H1 (cell line): ENCODE results near the gene SLC17A5. TPM values are rescaled to one million over a fixed set of nuclear protein-coding genes. Genes with fewer than 3 reads are reported as not detected.
A peak's percentile ranks its signal among the peaks of the same experiment; 100 is the strongest.

Source experiments
- CTCF ChIA-PET: fragments of 300-600 bp; sonication (Branson Sonifier 250); formaldehyde crosslinking; loops from one replicate; lab custom pipeline; 2021; ENCODE audit not compliant: partially characterized antibody; lab: Charles Lee
- POLR2A ChIA-PET: fragments of 300-600 bp; sonication (Branson Sonifier 250); formaldehyde crosslinking; loops from one replicate; lab custom pipeline; 2021; ENCODE audit warnings: inconsistent platforms; ENCODE audit not compliant: partially characterized antibody; lab: Charles Lee
- DNase-seq, 2 experiments: peaks; one replicate each; pipeline versions ENCODE4 v3.0.0 to v3.0.0-alpha.2; 2010 to 2022; ENCODE audit warnings: low spot score in 2 of 2, low read depth in 1 of 2, mixed read lengths in 1 of 2
- FAIRE-seq: peaks from 2 replicates; lab custom pipeline; 2011; peaks lifted over from hg19 to GRCh38; lab: Jason Lieb, UNC
- H2AFZ ChIP-seq: 2 replicates; pipeline ENCODE4 v1.8.1; 2012; ENCODE audit warnings: low read length, inconsistent platforms
- H2AK5ac ChIP-seq: 2 replicates; pipeline ENCODE4 v1.6.1; 2013; ENCODE audit warnings: low read depth, low read length
- H2BK120ac ChIP-seq: replicated peaks from 2 replicates; pipeline ENCODE3; 2013; ENCODE audit warnings: low read depth, low read length, inconsistent platforms
- H2BK12ac ChIP-seq: 2 replicates; pipeline ENCODE4 v1.6.1; 2013; ENCODE audit warnings: low read depth, low read length
- H2BK15ac ChIP-seq: 2 replicates; pipeline ENCODE4 v1.6.1; 2013; ENCODE audit warnings: low read length
- H2BK20ac ChIP-seq: 2 replicates; pipeline ENCODE4 v1.6.1; 2013; ENCODE audit warnings: low read length
- H2BK5ac ChIP-seq: 2 replicates; pipeline ENCODE4 v1.6.1; 2013; ENCODE audit warnings: low read depth, low read length
- H3K14ac ChIP-seq: 2 replicates; pipeline ENCODE4 v1.6.1; 2013; ENCODE audit warnings: inconsistent platforms; ENCODE audit not compliant: insufficient read length
- H3K18ac ChIP-seq: 2 replicates; pipeline ENCODE4 v1.6.1; 2013; ENCODE audit warnings: low read length; ENCODE audit errors: extremely low read depth
- H3K23ac ChIP-seq: 2 replicates; pipeline ENCODE4 v1.6.1; 2013; ENCODE audit warnings: inconsistent platforms; ENCODE audit not compliant: insufficient read length
- H3K23me2 ChIP-seq: 2 replicates; pipeline ENCODE4 v1.6.1; 2013; ENCODE audit warnings: low read depth, low read length
- H3K27ac ChIP-seq: 2 replicates; pipeline ENCODE4 v1.6.1; 2011; ENCODE audit warnings: low read depth, low read length, inconsistent platforms
- H3K27me3 ChIP-seq, 4 experiments: replicated peaks in 1 of 4; 1 replicate in 1 of 4; 2 replicates in 3 of 4; pipeline versions ENCODE4 v1.6.1 to v1.8.1; 2011 to 2013; ENCODE audit warnings: low read length in 3 of 4, mild to moderate bottlenecking in 3 of 4, inconsistent platforms in 2 of 4, mixed read lengths in 2 of 4, moderate library complexity in 1 of 4; ENCODE audit not compliant: control insufficient read depth in 3 of 4, insufficient read depth in 3 of 4; ENCODE audit errors: extremely low read depth in 1 of 4
- H3K36me3 ChIP-seq, 4 experiments: 2 replicates each; pipeline versions ENCODE4 v1.6.1 to v1.8.1; 2011 to 2013; ENCODE audit warnings: mild to moderate bottlenecking in 4 of 4, low read length in 3 of 4, moderate library complexity in 2 of 4, control low read depth in 1 of 4, inconsistent platforms in 1 of 4; ENCODE audit not compliant: insufficient read depth in 4 of 4, control insufficient read depth in 2 of 4
- H3K4ac ChIP-seq: replicated peaks from 2 replicates; pipeline ENCODE3; 2013; ENCODE audit warnings: low read length, low read depth, mixed read lengths, inconsistent platforms; ENCODE audit not compliant: insufficient read length
- H3K4me1 ChIP-seq, 4 experiments: replicated peaks in 1 of 4; 1 replicate in 1 of 4; 2 replicates in 3 of 4; pipeline versions ENCODE4 v1.6.1 to v1.8.1; 2011 to 2013; ENCODE audit warnings: low read length in 3 of 4, inconsistent platforms in 2 of 4, mixed read lengths in 1 of 4; ENCODE audit not compliant: insufficient read depth in 4 of 4, control insufficient read depth in 3 of 4
- H3K4me2 ChIP-seq, 2 experiments: 2 replicates each; pipeline versions ENCODE4 v1.6.1 to v1.8.1; 2011 to 2013; ENCODE audit warnings: low read depth in 2 of 2, low read length in 2 of 2, control low read depth in 1 of 2, inconsistent platforms in 1 of 2, mild to moderate bottlenecking in 1 of 2; ENCODE audit not compliant: insufficient read depth in 1 of 2
- H3K4me3 ChIP-seq, 4 experiments: fragments of 200-600, 300-600 bp in 1 of 4; sonication (generic), shearing (Covaris generic), sonication (Bioruptor Twin) in 1 of 4; 2 replicates each; pipeline versions ENCODE4 v1.5.1 to v1.8.1; 2011 to 2016; ENCODE audit warnings: low read length in 4 of 4, low read depth in 3 of 4, control low read depth in 2 of 4, inconsistent platforms in 2 of 4, mild to moderate bottlenecking in 2 of 4, mixed read lengths in 1 of 4, moderate library complexity in 1 of 4; ENCODE audit not compliant: insufficient read depth in 2 of 4; ENCODE audit errors: extremely low read depth in 1 of 4
- H3K56ac ChIP-seq: replicated peaks from 2 replicates; pipeline ENCODE3; 2013; ENCODE audit warnings: low read depth, mild to moderate bottlenecking, mixed read lengths, low read length, inconsistent platforms; ENCODE audit not compliant: insufficient read length
- H3K79me1 ChIP-seq: 2 replicates; pipeline ENCODE4 v1.6.1; 2013; ENCODE audit warnings: low read depth, low read length, control low read depth
- H3K79me2 ChIP-seq, 2 experiments: 2 replicates each; pipeline versions ENCODE4 v1.6.1 to v1.8.1; 2012 to 2013; ENCODE audit warnings: low read length in 2 of 2, mild to moderate bottlenecking in 2 of 2, inconsistent platforms in 1 of 2; ENCODE audit not compliant: insufficient read depth in 2 of 2, control insufficient read depth in 1 of 2
- H3K9ac ChIP-seq, 4 experiments: replicated peaks in 1 of 4; 1 replicate in 1 of 4; 2 replicates in 3 of 4; pipeline versions ENCODE4 v1.6.1 to v1.8.1; 2011 to 2013; ENCODE audit warnings: low read depth in 3 of 4, low read length in 3 of 4, control low read depth in 2 of 4, mild to moderate bottlenecking in 2 of 4, moderate library complexity in 2 of 4, inconsistent platforms in 1 of 4; ENCODE audit errors: extremely low read depth in 1 of 4
- H3K9me3 ChIP-seq, 2 experiments: 2 replicates each; pipeline versions ENCODE4 v1.6.1 to v1.8.1; 2012 to 2013; ENCODE audit warnings: mild to moderate bottlenecking in 2 of 2, moderate library complexity in 2 of 2, control low read depth in 1 of 2, inconsistent platforms in 1 of 2, low read depth in 1 of 2, low read length in 1 of 2, mixed read lengths in 1 of 2; ENCODE audit not compliant: insufficient read depth in 2 of 2
- H4K20me1 ChIP-seq, 2 experiments: replicated peaks in 1 of 2; 2 replicates each; pipeline versions ENCODE3 to v1.8.1; 2011 to 2013; ENCODE audit warnings: inconsistent platforms in 2 of 2, low read length in 2 of 2, mild to moderate bottlenecking in 1 of 2; ENCODE audit not compliant: insufficient read depth in 2 of 2, control insufficient read depth in 1 of 2
- H4K5ac ChIP-seq: 2 replicates; pipeline ENCODE4 v1.6.1; 2013; ENCODE audit warnings: low read length, low read depth, mixed read lengths, inconsistent platforms; ENCODE audit not compliant: insufficient read length
- H4K8ac ChIP-seq: 2 replicates; pipeline ENCODE4 v1.8.0; 2013; ENCODE audit warnings: mild to moderate bottlenecking, moderate library complexity, low read length, inconsistent platforms; ENCODE audit not compliant: insufficient read depth; ENCODE audit errors: extremely low read depth
- H4K91ac ChIP-seq: replicated peaks from 2 replicates; pipeline ENCODE3; 2013; ENCODE audit warnings: low read length, mixed read lengths, inconsistent platforms; ENCODE audit not compliant: insufficient read length
- CHD2 ChIP-seq: IDR thresholded peaks from 2 replicates; pipeline ENCODE4 v1.6.1; 2012; ENCODE audit warnings: low read length, improper control_type of control experiment
- EP300 ChIP-seq, 2 experiments: IDR thresholded peaks; 1 replicate in 1 of 2; 2 replicates in 1 of 2; pipeline ENCODE4 v1.6.1; 2011 to 2012; ENCODE audit warnings: low read depth in 2 of 2, low read length in 2 of 2, mild to moderate bottlenecking in 2 of 2, borderline replicate concordance in 1 of 2, inconsistent platforms in 1 of 2, moderate library complexity in 1 of 2
- HDAC6 ChIP-seq: IDR thresholded peaks from one replicate; pipeline ENCODE4 v1.7.1; 2012; ENCODE audit warnings: low read depth, mild to moderate bottlenecking, inconsistent platforms, low read length, moderate library complexity
- RAD21 ChIP-seq, 2 experiments: IDR thresholded peaks in 1 of 2; conservative IDR thresholded peaks in 1 of 2; 2 replicates each; pipeline ENCODE4 v1.6.1; 2011; ENCODE audit warnings: low read depth in 2 of 2, low read length in 2 of 2, improper control_type of control experiment in 1 of 2, inconsistent platforms in 1 of 2, mild to moderate bottlenecking in 1 of 2, moderate library complexity in 1 of 2
- SIN3A ChIP-seq, 2 experiments: IDR thresholded peaks in 1 of 2; conservative IDR thresholded peaks in 1 of 2; 2 replicates each; pipeline ENCODE4 v1.6.1; 2011 to 2012; ENCODE audit warnings: low read length in 2 of 2, improper control_type of control experiment in 1 of 2, low read depth in 1 of 2, mild to moderate bottlenecking in 1 of 2
- SRF ChIP-seq: IDR thresholded peaks from 2 replicates; pipeline ENCODE4 v1.6.1; 2011; ENCODE audit warnings: mild to moderate bottlenecking, low read depth, low read length, moderate library complexity
- WGBS, 2 experiments: shearing (Covaris generic) in 1 of 2; methylation state at CpG; one replicate each; pipeline versions ENCODE4 v1.1.6 to v1.1.7; 2013 to 2015; ENCODE audit warnings: low lambda C conversion rate in 2 of 2, mixed read lengths in 2 of 2, inconsistent platforms in 1 of 2, low coverage in 1 of 2, missing lambda C conversion rate in 1 of 2; ENCODE audit not compliant: insufficient replicate concordance in 2 of 2, insufficient coverage in 1 of 2, insufficient read length in 1 of 2; ENCODE audit errors: extremely low coverage in 1 of 2, missing lambda C conversion rate in 1 of 2; 5-methylcytosine and 5-hydroxymethylcytosine counted together
- polyA plus RNA-seq, 7 experiments: library from polyadenylated mRNA; depleted of rRNA in 3 of 7; stranded (reverse) in 5 of 7; unstranded in 2 of 7; fragments of >200 nt in 5 of 7; fragments of 200-250 nt in 2 of 7; gene quantifications; 1 replicate in 5 of 7; 2 replicates in 1 of 7; 4 replicates in 1 of 7; pipeline versions ENCODE4 v1.2.1 to v1.2.3, GENCODE V29; 2011 to 2013; ENCODE audit warnings: missing spikeins in 2 of 7, mixed read lengths in 2 of 7
- total RNA-seq: library from RNA; stranded (reverse); fragmentation: NEBNext Ultra II Directional; extraction: Animal tissue kit (Norgen Biotek cat#: 25700); gene quantifications from 2 replicates; pipeline ENCODE4 v1.2.1, GENCODE V29; 2021

Gene SLC17A5
- total and polyA plus RNA-seq, 2 of the 8 experiments (the other 6 are each of a cell fraction or from before 2014, with no cell fraction given), result 11.0 to 11.9 TPM

DNA sequence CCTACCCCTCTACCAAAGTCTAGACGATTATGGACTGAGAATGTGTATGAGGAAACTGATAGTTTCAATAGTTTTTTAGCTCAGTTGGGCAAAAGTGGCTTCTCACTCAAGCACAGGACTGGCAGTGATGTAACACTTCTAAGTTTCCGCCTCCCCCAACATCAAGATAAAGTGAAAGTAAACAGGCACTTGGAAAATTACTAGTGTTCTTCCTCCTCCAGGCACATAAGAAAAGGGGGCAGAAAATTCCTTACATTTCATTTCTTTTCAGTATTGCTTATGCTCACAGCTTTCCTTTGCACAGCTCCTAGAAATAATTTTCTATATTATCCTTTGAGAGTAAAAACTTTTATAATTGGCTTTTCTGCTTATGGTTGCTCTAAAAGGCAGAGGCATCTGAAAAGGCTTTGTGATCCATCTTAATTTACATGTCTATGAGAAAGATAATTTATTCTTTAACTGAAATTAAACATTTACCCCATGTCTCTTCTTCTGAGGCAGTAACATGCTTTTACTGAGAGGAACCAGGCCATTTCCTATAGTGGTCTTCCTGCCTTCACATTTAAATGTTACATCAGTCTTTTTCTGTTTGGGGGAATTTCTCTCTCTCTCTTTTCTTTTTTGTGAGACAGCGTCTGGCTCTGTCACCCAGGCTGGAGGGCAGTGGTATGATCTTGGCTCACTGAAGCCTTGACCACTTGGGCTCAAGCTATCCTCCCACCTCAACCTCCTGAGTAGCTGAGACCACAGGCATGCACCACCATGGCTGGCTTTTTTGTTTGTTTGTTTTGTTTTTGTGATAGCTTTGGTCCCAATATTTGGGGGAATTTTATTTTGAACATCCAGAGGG lies 68.0 kb downstream of the SLC17A5 start:
- Histone ChIP-seq H3K4ac (no peak overlapping the region), H3K23me2 (no peaks in the 10 kb centered on the region), H4K91ac (peak overlapping the region; percentile 12), H3K36me3 (no peaks in the 10 kb centered on the region), H2BK20ac (no peak overlapping the region), H2BK15ac (no peak overlapping the region), H3K23ac (no peak overlapping the region), H4K8ac (no peak overlapping the region), H3K18ac (peak overlapping the region; percentile 71), H3K4me2 (peak overlapping the region; percentile 18 to 21; a peak in 2 of 4 replicates), H3K79me2 (no peaks in the 10 kb centered on the region), H3K4me3 (peak overlapping the region in 1 of 4 experiments; percentile 33; a peak in 1 of 8 replicates), H2BK5ac (peak overlapping the region; percentile 85), H2AFZ (no peak overlapping the region), H2AK5ac (no peak overlapping the region; the same call in 1 of the 2 replicates), H3K79me1 (no peaks in the 10 kb centered on the region), H4K20me1 (no peaks in the 10 kb centered on the region), H2BK12ac (peak overlapping the region; percentile 30; the same call in 1 of the 2 replicates), H3K9ac (peak overlapping the region in 1 of 4 experiments; percentile 9; a peak in 2 of 7 replicates), H3K27ac (peak overlapping the region; percentile 67), H2BK120ac (no peak overlapping the region), H4K5ac (peak overlapping the region; percentile 83), H3K56ac (no peak overlapping the region), H3K27me3 (no peaks in the 10 kb centered on the region), H3K9me3 (no peaks in the 10 kb centered on the region), H3K4me1 (peaks cover 5 to 9% (median 7%) of the 10 kb centered on the region in 4 experiments; a peak in 5 of 7 replicates), H3K14ac (no peak overlapping the region)
- POLR2A ChIA-PET, result interaction anchor here (0.9 to 45.0 kb wide), 11 partner anchors 8 to 142 kb away, joined by 3 to 1482 read pairs (median 4); partner anchors contain the start of gene EEF1A1
- no peak for FAIRE-seq
- CTCF ChIA-PET, result interaction anchor here (0.7 to 1.4 kb wide), 7 partner anchors 13 to 72 kb away, joined by 3 to 4 read pairs (median 3); no protein-coding TSS in a partner anchor
- no peak for DNase-seq
- 28% methylated on average over 3 of the region's 3 CpGs; no CpG with 5 or more reads in 1 of the 2 experiments for WGBS, 2 experiments
- no peak for TF ChIP-seq SRF
- TF ChIP-seq SIN3A (conservative IDR thresholded peaks at IDR 0.05 in 1 of 2, IDR thresholded peaks at IDR 0.05 in 1 of 2; ENCODE audit: low read depth in 1 of 2, low read length in 2 of 2), result no peak
- no peak for TF ChIP-seq RAD21 (IDR thresholded peaks at IDR 0.05 in 1 of 2, conservative IDR thresholded peaks at IDR 0.05 in 1 of 2; ENCODE audit: low read depth in 2 of 2, low read length in 2 of 2)
- TF ChIP-seq EP300 (IDR thresholded peaks at IDR 0.05; ENCODE audit: borderline replicate concordance in 1 of 2, low read depth in 2 of 2, low read length in 2 of 2), result no peak
- TF ChIP-seq CHD2, result no peak
- no peak for TF ChIP-seq HDAC6
